HG03139 (cell line): Measurements from ENCODE around the gene ITSN1.
A peak's percentile ranks its signal among the peaks of the same experiment; 100 is the strongest.

Experiments used
- ATAC-seq: cut with Tn5 transposase; IDR thresholded peaks from one replicate; pipeline ENCODE4 v1.9.1; 2021; ENCODE audit not compliant: unreplicated experiment

ITSN1 gene

DNA sequence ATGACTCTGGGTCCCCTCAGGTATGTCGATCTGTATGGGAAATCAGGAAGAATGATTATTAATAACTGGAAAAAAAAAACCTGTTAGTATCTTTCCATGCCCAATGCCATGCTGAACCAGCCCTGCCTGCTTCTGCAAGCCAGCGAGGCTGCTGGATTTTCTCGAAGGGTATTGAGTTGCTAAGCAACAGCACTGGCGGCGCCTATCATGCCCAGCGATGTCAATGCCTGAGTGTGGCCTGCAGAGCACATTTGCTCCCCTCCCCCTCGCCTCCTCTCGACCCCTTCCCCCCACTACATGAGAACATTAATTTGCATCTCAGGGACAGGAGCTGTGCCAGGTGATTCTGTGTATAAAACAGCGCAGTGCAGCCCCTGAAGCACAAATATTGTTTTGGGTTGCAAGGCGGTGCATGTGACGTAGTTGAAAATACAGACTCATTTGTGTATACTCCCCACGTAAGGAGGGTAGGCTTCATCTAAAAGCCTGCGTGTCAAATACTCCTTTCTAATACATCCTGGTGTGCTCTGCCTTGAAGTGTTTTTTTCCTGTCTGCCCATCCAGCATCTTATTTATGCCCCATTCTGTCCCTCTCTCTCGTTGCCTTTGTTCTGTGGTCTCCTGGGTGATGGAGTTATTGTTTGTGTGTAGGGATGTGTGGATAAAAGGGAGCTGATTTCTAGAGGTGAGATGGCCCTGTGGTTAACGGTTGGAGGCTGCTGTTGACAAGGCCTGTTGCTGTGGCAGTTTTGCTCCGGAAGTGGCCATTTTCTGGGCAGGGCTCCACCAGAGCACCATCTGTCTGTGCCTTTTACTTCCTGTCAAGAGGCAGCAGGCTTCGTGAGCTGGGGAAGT, 306.0 kb downstream of the ITSN1 start:
- ATAC-seq, result peak; percentile 47

GRCh38 chr21:33948951-33949444, 306.7 kb downstream of the ITSN1 start:
- no peak for ATAC-seq
